HEK293 (cell line): ENCODE results near the gene HECTD4.

ENCODE experiments used
- KLF1 ChIP-seq: fragments of 450-650 bp; formaldehyde crosslinking; IDR thresholded peaks from 2 replicates; pipeline ENCODE4 v1.5.1; 2016; ENCODE audit warnings: missing biosample characterization, missing genetic modification characterization
- KLF8 ChIP-seq: fragments of 450-650 bp; formaldehyde crosslinking; IDR thresholded peaks from 2 replicates; pipeline ENCODE4 v1.5.1; 2016; ENCODE audit warnings: missing biosample characterization, missing genetic modification characterization
- KLF9 ChIP-seq: fragments of 450-650 bp; formaldehyde crosslinking; IDR thresholded peaks from 2 replicates; pipeline ENCODE4 v1.5.1; 2016; ENCODE audit warnings: missing biosample characterization, missing genetic modification characterization, low read depth
- REST ChIP-seq: fragments of 450-650 bp; formaldehyde crosslinking; IDR thresholded peaks from 2 replicates; pipeline ENCODE4 v1.5.1; 2016; ENCODE audit warnings: missing biosample characterization, missing genetic modification characterization
- TSHZ1 ChIP-seq: fragments of 450-650 bp; formaldehyde crosslinking; IDR thresholded peaks from 2 replicates; pipeline ENCODE4 v1.5.1; 2016; ENCODE audit warnings: missing biosample characterization, missing genetic modification characterization, borderline replicate concordance
- ZBTB21 ChIP-seq: fragments of 450-650 bp; formaldehyde crosslinking; IDR thresholded peaks from 2 replicates; pipeline ENCODE4 v1.5.1; 2017; ENCODE audit warnings: missing biosample characterization, missing genetic modification characterization
- ZNF138 ChIP-seq: fragments of 450-650 bp; formaldehyde crosslinking; IDR thresholded peaks from 2 replicates; pipeline ENCODE4 v1.5.1; 2016; ENCODE audit warnings: missing biosample characterization, missing genetic modification characterization, borderline replicate concordance
- ZNF221 ChIP-seq: fragments of 450-650 bp; formaldehyde crosslinking; IDR thresholded peaks from 2 replicates; pipeline ENCODE4 v1.5.1; 2017; ENCODE audit warnings: missing biosample characterization, missing genetic modification characterization, borderline replicate concordance
- ZNF248 ChIP-seq: fragments of 450-650 bp; formaldehyde crosslinking; IDR thresholded peaks from 2 replicates; pipeline ENCODE4 v1.5.1; 2017; ENCODE audit warnings: missing biosample characterization, missing genetic modification characterization
- ZNF335 ChIP-seq: fragments of 450-650 bp; formaldehyde crosslinking; conservative IDR thresholded peaks from 2 replicates; pipeline ENCODE4 v1.5.1; 2016; ENCODE audit warnings: missing biosample characterization, missing genetic modification characterization
- ZNF610 ChIP-seq: fragments of 450-650 bp; formaldehyde crosslinking; IDR thresholded peaks from 2 replicates; pipeline ENCODE4 v1.5.1; 2016; ENCODE audit warnings: missing biosample characterization, missing genetic modification characterization, borderline replicate concordance
- ZNF791 ChIP-seq: fragments of 450-650 bp; formaldehyde crosslinking; IDR thresholded peaks from 2 replicates; pipeline ENCODE4 v1.5.1; 2016; ENCODE audit warnings: missing biosample characterization, missing genetic modification characterization
- ZNF830 ChIP-seq: fragments of 450-650 bp; IDR thresholded peaks from 2 replicates; pipeline ENCODE4 v1.5.0; 2018; ENCODE audit warnings: missing biosample characterization, missing genetic modification characterization, low read depth, mild to moderate bottlenecking, moderate library complexity
- TF ChIP-seq, protein P1 (sequence below): fragments of 450-650 bp; formaldehyde crosslinking; conservative IDR thresholded peaks from 2 replicates; pipeline ENCODE4 v1.5.1; 2016; ENCODE audit warnings: low read depth, missing biosample characterization, missing genetic modification characterization
- TF ChIP-seq, protein P2 (sequence below): fragments of 450-650 bp; formaldehyde crosslinking; IDR thresholded peaks from 2 replicates; pipeline ENCODE4 v1.5.1; 2016; ENCODE audit warnings: missing biosample characterization, missing genetic modification characterization
- TF ChIP-seq, protein P3 (sequence below): fragments of 450-650 bp; formaldehyde crosslinking; IDR thresholded peaks from 2 replicates; pipeline ENCODE4 v1.5.1; 2016; ENCODE audit warnings: missing biosample characterization, missing genetic modification characterization, low read depth
- TF ChIP-seq, protein P4 (sequence below): fragments of 450-650 bp; formaldehyde crosslinking; IDR thresholded peaks from 2 replicates; pipeline ENCODE4 v1.5.1; 2016; ENCODE audit warnings: missing biosample characterization, missing genetic modification characterization
- TF ChIP-seq, protein P5 (sequence below): fragments of 450-650 bp; formaldehyde crosslinking; IDR thresholded peaks from 2 replicates; pipeline ENCODE4 v1.5.1; 2016; ENCODE audit warnings: missing biosample characterization, missing genetic modification characterization

The HECTD4 gene

DNA sequence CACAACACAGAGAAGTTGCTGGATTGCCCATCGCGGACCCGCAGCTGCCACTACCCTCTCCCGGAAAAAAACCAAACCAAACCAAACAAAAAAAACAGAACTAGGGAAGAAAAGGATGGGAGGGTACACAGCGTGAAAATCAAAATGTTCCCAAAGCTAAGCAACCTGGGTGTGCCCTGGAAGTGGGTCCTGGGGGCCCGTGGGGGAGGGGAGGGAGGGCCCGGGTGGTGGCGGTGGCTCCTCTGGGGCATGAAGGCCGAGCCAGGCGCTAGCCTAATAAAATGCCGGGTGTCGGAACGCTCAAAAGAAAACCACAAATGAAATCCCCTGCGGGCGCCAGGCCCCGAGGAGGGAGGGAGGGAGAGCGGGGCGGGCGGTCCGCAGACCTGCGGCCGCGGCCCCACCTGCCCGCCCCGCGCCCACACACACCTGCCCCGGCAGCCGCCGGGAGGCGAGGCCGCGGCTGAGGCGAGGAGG, 787 bp downstream of the HECTD4 start (continued):
- no peak for TF ChIP-seq ZBTB21 (tag by site-specific recombination)
- TF ChIP-seq ZNF221 (tag by site-specific recombination): no peak
- no peak for TF ChIP-seq ZNF830
- TF ChIP-seq, protein P1, sequence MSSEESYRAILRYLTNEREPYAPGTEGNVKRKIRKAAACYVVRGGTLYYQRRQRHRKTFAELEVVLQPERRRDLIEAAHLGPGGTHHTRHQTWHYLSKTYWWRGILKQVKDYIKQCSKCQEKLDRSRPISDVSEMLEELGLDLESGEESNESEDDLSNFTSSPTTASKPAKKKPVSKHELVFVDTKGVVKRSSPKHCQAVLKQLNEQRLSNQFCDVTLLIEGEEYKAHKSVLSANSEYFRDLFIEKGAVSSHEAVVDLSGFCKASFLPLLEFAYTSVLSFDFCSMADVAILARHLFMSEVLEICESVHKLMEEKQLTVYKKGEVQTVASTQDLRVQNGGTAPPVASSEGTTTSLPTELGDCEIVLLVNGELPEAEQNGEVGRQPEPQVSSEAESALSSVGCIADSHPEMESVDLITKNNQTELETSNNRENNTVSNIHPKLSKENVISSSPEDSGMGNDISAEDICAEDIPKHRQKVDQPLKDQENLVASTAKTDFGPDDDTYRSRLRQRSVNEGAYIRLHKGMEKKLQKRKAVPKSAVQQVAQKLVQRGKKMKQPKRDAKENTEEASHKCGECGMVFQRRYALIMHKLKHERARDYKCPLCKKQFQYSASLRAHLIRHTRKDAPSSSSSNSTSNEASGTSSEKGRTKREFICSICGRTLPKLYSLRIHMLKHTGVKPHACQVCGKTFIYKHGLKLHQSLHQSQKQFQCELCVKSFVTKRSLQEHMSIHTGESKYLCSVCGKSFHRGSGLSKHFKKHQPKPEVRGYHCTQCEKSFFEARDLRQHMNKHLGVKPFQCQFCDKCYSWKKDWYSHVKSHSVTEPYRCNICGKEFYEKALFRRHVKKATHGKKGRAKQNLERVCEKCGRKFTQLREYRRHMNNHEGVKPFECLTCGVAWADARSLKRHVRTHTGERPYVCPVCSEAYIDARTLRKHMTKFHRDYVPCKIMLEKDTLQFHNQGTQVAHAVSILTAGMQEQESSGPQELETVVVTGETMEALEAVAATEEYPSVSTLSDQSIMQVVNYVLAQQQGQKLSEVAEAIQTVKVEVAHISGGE (tag by site-specific recombination): no peak
- peak; percentile 58 for TF ChIP-seq KLF8 (tag by site-specific recombination)
- TF ChIP-seq, protein P2, sequence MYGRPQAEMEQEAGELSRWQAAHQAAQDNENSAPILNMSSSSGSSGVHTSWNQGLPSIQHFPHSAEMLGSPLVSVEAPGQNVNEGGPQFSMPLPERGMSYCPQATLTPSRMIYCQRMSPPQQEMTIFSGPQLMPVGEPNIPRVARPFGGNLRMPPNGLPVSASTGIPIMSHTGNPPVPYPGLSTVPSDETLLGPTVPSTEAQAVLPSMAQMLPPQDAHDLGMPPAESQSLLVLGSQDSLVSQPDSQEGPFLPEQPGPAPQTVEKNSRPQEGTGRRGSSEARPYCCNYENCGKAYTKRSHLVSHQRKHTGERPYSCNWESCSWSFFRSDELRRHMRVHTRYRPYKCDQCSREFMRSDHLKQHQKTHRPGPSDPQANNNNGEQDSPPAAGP (tag by site-specific recombination): no peak; the same call in 1 of the 2 replicates
- TF ChIP-seq REST (tag by site-specific recombination): no peak
- TF ChIP-seq ZNF791 (tag by site-specific recombination): no peak
- TF ChIP-seq, protein P3, sequence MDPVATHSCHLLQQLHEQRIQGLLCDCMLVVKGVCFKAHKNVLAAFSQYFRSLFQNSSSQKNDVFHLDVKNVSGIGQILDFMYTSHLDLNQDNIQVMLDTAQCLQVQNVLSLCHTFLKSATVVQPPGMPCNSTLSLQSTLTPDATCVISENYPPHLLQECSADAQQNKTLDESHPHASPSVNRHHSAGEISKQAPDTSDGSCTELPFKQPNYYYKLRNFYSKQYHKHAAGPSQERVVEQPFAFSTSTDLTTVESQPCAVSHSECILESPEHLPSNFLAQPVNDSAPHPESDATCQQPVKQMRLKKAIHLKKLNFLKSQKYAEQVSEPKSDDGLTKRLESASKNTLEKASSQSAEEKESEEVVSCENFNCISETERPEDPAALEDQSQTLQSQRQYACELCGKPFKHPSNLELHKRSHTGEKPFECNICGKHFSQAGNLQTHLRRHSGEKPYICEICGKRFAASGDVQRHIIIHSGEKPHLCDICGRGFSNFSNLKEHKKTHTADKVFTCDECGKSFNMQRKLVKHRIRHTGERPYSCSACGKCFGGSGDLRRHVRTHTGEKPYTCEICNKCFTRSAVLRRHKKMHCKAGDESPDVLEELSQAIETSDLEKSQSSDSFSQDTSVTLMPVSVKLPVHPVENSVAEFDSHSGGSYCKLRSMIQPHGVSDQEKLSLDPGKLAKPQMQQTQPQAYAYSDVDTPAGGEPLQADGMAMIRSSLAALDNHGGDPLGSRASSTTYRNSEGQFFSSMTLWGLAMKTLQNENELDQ (tag by site-specific recombination): no peak
- TF ChIP-seq, protein P4, sequence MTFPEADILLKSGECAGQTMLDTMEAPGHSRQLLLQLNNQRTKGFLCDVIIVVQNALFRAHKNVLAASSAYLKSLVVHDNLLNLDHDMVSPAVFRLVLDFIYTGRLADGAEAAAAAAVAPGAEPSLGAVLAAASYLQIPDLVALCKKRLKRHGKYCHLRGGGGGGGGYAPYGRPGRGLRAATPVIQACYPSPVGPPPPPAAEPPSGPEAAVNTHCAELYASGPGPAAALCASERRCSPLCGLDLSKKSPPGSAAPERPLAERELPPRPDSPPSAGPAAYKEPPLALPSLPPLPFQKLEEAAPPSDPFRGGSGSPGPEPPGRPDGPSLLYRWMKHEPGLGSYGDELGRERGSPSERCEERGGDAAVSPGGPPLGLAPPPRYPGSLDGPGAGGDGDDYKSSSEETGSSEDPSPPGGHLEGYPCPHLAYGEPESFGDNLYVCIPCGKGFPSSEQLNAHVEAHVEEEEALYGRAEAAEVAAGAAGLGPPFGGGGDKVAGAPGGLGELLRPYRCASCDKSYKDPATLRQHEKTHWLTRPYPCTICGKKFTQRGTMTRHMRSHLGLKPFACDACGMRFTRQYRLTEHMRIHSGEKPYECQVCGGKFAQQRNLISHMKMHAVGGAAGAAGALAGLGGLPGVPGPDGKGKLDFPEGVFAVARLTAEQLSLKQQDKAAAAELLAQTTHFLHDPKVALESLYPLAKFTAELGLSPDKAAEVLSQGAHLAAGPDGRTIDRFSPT (tag by site-specific recombination): 0 out of 2 replicates have a peak, but pooled peaks have one; percentile 22
- TF ChIP-seq ZNF610 (tag by site-specific recombination): no peak
- no peak for TF ChIP-seq ZNF248 (tag by site-specific recombination)
- no peak for TF ChIP-seq ZNF138 (tag by site-specific recombination)
- peak; percentile 98 for TF ChIP-seq ZNF335 (tag by site-specific recombination)
- peak; percentile 19; the same call in 1 of the 2 replicates for TF ChIP-seq KLF9 (tag by site-specific recombination)
- TF ChIP-seq, protein P5, sequence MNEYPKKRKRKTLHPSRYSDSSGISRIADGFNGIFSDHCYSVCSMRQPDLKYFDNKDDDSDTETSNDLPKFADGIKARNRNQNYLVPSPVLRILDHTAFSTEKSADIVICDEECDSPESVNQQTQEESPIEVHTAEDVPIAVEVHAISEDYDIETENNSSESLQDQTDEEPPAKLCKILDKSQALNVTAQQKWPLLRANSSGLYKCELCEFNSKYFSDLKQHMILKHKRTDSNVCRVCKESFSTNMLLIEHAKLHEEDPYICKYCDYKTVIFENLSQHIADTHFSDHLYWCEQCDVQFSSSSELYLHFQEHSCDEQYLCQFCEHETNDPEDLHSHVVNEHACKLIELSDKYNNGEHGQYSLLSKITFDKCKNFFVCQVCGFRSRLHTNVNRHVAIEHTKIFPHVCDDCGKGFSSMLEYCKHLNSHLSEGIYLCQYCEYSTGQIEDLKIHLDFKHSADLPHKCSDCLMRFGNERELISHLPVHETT (tag by site-specific recombination): no peak
- no peak for TF ChIP-seq TSHZ1
- TF ChIP-seq KLF1: 0 out of 2 replicates have a peak, but pooled peaks have one; percentile 27
